NCI-H1436 (cell line): Measurements from ENCODE around the gene EXOC3.
"Not testable (repeated sequence)": the region's sequence is repeated elsewhere in the genome, so short reads cannot be mapped to it uniquely, and the experiment has no call there.

Experiments used
- DNase-seq: peaks from one replicate; lab custom pipeline; 2025; lab: John Stamatoyannopoulos, UW

Gene EXOC3

DNA sequence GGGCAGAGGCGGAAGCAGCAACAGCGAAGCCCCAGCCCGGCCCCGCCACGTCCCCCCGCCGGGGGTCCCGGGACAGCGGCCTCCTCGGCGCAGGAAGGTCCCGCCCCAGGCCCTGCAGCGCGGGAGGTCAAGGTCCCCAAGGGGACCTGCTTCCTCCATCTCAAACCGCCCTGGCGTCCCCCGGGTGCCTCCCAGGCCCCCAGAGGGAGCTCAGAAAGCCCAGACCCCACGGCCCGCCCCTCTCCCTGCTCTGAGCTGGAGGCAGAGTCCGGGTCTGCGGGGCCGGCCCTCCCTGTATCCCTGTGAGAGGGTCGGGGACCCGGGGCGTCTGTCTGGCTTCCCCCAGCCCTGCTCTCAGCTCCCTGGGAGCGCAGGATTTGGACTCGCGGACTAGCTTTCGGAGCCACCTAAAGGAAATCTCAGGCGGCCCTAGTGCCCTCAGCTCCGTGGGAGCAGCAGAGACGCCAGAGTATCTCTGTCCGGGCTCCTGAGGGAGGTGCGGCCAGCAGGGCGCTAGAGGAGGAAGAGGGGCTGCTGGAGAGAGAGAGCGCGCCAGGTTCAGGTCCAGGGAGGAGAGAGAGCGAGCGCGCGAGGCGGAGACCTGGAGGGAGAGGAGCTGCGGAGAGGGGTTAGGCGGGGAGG is 30.7 kb downstream of the EXOC3 start:
- no peak for DNase-seq

- DNase-seq = not testable (repeated sequence)
These were observed 31.4 kb downstream of the EXOC3 start for GRCh38 chr5:474232-474839.

DNA sequence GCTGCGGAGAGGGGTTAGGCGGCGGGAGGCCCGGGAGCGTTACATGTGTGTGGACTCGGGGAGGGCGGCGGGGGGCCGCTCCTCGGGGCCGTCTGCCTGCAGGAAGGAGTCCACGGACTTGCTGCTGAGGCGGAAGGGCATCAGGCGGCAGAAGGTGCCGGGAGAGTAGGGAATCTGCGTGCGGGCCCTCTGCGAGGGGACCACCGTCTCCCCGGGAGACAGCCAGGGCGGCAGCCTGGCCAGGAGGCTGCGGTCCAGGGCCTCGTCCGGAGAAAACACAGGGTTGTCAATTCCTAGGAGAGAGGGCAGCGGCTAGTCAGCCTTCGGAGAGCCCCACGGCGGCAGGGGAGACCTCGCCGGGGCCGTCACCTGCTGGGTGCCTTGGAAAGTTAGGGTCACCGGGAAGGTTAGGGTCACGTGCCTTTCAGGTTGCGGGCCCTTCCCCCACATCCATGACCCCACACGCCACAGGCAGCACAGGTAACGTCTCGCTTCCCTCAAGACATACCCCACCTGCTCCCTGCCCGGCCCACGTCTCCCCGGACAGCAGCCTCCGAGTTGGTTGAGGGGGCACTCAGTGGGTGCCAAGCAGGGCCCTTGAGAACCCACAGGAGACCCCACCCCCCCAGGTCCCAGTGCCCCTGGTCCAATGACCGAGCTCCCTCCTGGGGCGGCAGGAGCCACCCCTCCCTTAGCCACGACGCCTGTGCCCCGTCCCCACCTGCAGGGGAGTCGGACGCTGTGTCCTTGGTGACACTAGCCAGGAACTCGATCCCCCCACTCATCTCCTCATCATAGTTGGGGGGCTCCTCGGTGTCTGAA is 32.1 kb downstream of the EXOC3 start:
- no peak for DNase-seq

DNA sequence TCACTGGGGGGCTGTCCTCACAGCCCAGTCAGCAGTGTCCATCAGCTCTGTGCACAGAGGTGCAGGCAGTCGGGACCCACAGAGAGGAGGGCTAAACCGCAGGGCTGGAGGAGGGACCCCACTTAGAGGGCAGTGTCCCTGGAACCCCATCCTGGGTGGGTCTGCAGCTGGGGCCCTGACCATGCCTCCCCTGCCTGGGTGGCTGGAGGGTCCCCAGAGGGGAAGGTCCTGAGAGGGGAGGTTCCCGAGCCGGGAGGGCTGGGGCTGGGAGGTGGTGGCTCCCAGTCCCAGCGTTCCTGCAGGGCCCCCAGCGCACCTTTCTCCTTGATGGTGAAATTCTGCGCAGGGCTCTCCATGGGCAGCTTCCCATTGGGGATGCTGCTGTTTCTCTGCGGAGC is 32.7 kb downstream of the EXOC3 start:
- DNase-seq = no peak

DNA sequence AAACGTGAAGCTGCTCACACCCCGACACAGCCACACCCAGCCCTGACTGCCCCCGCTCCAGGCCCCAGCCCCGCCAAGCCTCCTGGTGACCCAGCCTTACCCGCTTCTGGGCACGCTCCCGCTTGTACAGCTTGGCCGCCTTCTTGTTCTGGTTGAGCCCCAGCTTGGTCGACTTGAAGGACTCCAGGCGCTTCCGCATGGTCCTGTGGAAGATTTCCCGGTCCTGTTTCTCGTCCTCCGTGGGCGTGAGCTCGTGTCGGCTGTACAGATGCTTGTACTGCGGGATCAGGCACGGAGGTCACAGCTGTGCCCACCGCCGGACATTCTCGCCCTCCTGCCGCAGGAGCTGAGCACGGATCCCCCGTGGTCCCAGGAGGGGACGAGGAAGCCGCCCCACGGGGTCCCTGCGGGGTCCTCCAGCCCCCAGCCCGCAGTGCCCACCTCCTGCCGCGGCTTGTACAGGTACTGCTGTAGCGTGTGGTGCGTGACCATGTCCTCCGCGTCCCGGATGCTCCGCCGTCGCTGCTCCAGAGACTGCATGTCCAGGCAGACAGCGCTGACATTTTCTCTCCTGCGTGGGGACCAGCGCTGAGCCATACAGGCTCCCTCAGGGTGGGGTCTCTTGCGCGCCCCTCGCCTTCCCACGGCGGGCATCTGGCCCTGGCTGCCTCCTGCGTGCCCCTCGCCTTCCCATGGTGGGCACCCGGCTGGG is 33.3 kb downstream of the EXOC3 start:
- DNase-seq = no peak

DNA sequence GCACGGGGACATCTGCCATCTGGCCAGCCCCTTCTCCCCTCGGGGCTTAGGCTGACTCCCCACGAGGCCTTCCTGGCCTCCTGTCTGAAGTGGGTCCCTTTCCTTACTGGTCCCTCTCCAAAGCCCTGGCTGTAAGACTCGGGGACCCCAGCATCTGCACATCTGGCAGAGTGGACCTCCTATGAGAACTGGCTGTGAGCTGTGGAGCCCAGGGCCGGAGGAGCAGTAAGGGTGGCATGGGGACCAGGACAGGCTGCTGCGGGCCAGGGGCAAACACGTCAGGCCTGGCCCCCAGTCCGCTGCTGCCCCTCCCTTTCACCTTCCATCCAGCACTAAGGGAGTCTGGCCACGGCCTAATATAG is 33.8 kb downstream of the EXOC3 start:
- DNase-seq = no peak

- no peak for DNase-seq
These were observed 34.3 kb downstream of the EXOC3 start for GRCh38 chr5:477247-477646.

DNA sequence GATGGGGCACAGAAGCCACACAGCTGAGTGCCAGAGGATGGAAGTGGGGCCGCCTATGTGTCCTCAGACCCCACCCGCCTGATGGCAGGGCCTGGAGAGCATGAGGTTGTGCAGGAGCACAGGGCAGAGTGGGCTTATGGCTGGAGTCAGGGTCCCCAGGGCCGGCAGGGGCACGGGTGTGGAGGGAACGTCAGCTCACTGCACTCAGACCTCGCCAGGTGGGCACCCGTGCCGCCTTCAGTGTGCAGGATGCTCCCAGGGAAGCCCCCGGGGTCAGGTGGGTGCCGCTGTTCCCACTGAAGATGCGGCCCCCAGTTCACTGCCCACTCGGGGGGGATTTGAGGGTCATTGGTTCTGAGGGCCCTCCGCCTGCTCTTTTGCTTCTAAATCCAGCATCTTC is 34.9 kb downstream of the EXOC3 start:
- DNase-seq = no peak

GRCh38 chr5:478369-478981 is 35.5 kb downstream of the EXOC3 start:
- DNase-seq = no peak

DNA sequence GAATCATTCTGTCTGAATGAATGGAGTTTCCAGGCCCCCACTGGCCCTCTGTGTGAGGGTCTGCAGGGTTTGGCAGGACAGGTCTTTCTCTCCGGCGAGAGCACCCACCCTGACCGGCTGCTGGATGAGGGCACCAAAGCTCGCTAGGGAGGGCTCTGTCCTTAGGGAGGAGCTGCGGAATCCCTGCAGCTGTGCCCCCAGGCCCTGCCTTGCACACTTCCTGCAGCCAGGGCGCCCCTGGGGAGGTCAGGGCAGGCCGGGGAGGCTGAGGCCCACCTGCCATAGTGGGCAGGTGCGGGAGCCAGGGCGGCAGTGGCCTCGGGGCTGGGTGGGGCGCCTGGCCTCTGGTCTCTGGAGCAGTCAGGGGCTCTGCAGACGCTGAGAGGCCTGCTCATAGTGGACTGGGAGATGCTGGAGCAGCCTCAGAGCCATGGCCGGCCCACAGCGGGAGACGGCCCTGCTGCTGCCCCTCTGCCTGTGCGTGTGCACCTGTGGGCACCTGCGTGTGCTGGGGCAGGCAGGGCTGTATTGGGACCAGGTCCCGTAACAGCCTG is 36.1 kb downstream of the EXOC3 start:
- DNase-seq = no peak

DNA sequence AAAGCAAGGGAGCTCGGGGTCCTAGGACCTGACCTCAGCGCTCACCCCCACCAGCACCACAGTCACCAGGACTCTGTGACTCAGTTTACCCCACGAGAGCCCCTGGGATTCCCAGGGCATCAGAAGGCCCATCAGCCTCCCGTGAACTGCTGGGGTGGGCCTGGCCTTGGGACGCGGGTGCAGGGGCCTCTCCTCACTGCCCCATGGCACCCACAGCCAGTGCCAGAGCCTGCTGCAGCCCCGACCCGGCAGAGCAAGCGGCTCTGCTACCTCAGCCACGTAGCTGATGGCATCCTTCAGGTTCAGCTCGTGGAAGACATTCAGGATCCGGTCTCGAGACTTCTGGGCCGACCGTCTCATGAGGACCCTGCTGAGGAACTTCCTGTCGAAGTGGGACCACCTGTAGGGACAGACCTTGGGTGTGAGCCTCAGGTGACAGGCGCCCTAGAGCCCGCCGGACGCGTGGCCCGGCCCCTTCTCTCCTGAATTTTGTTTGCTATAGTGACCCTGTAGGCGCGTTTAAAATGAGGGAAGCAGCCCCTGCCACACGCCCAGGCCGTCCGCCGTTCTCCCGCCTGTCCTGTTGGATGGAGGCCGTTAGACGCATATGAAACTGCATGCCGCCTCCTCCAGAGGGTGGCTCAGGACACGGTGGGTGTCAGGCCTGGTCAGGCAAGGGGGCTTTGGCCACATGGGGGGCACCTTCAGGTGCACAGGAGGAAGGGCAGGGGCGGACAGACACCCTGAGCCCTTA is 36.8 kb downstream of the EXOC3 start:
- DNase-seq = no peak

DNA sequence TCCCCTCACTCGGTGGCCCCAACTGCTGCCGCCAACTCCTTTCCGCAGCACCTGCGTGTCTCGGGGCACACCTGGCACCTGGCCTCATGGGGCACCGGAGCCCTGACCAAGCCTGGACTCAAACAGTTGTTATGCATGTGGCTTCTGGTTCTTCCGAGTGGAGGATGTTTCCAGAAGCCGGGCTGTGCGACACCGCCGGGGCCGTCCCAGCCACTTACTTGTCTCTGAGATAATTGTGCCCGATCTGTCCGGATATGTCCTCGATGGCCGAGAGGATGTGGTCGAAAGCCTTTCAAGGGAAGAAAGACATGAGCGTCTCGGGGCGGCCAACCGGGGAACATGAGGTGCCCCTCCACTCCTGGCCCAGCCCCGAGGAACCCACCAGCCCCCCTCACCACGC is 38.4 kb downstream of the EXOC3 start:
- no peak for DNase-seq

GRCh38 chr5:482021-482420 is 39.0 kb downstream of the EXOC3 start:
- no peak for DNase-seq

- DNase-seq = no peak
These were observed 39.5 kb downstream of the EXOC3 start for GRCh38 chr5:482506-482905.

GRCh38 chr5:483011-483410 is 40.0 kb downstream of the EXOC3 start:
- no peak for DNase-seq

GRCh38 chr5:483434-484140 is 40.6 kb downstream of the EXOC3 start:
- no peak for DNase-seq

DNA sequence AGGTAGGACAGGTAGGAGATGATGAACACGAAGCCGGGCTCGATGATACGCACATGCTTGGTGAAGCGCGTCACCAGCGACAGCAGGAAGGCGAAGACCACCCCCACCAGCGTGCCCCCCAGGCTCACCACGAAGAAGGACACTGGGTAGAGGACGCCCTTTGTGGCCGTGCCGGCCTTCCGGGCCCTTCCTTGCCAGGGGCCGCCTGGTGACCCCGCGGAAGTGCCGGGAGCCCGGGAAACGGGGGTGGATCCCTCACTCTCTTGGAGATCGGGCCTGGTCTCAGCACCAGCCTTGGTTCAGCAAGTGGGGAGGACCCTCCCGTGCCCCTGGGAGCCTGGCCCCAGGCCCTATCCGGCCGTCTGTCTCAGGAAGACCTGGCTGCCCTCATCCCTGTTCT is 41.6 kb downstream of the EXOC3 start:
- no peak for DNase-seq

DNA sequence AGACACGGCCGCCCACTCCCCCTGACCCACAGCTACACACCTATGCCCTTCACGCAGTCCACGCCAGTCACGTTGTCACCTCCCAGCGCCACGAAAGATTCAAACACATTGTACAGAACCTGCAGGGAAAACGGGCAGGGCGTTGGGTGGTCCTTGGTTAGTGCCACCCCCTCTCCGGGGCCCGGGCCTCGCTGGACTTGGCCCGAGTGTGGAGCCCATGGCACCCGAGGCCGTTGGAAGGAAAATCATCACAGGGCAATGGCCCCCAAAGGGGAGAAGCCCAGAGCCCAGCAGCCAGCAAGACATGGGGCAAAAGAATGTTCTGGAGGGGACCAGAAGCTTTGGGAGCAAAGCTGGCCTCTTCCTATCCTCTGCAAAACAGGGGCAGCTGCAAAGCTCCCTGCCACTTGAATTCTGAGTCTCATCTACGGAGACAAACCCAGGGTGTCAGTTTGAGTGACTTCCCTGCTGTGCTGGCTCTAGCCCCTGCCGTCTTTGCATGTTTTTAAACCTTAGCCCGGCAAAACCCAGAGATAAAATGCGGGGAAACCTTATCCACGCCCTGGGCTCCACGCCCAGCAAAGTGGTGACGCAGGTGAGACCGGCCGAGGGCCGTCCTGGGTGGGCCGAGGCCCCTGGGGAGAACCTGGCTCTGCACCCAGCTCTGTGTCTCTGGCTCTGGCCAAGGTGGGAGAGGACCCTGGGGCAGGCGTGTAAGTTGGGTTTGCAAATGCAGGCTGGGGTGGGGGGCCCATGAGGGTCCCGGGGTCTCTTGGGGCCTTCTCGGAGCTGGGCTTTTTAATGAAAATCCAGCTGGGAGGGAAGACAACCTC is 42.4 kb downstream of the EXOC3 start:
- no peak for DNase-seq

DNA sequence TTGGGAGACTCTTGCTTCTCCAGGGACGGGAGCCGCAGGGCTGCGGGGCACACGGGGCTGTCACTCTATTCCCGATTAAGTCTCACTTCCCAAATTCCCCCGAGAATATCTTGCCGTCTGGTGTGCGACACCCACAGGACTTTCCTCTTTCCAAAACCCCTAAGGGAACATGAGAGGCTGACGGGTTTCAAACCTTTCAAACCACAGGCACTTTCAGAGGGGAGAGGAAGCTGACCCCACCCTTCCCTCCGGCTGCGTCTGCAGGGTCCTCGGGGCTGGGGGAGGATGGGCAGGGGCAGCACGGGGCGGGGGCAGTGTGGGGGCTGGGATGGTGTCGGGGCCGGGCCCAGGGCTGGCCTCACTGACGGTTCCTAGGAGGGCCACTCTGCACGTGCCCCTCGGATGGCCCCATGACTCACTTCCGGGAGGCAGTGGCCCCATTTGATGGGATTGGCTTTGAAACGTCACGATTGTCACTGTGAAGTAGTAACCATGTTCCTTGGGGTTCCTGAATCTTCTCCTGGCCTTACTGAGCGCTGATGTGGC is 43.0 kb downstream of the EXOC3 start:
- no peak for DNase-seq
